Tibial artery (tissue), 4 donors: ENCODE measurements around the gene ABCA8.

ENCODE experiments used
- DNase-seq, 2 donors: peaks; one replicate each; pipeline ENCODE4 v3.0.0-alpha.2; 2019
- H3K27ac ChIP-seq, 2 donors: fragments of 200-600 bp; sonication (generic) in 1 of 2; 1 replicate in 1 of 2; 2 replicates in 1 of 2; pipeline ENCODE4 v1.5.1; 2018 to 2019; ENCODE audit warnings: mild to moderate bottlenecking in 1 of 2
- H3K27me3 ChIP-seq, 2 donors: fragments of 200-600 bp; sonication (generic) in 1 of 2; one replicate each; pipeline versions ENCODE4 v1.5.1 to v1.6.0; 2016 to 2019
- H3K36me3 ChIP-seq, 3 donors: fragments of 200-600 bp; sonication (generic) in 2 of 3; one replicate each; pipeline ENCODE4 v1.5.1; 2016 to 2019; ENCODE audit warnings: mild to moderate bottlenecking in 2 of 3
- H3K4me1 ChIP-seq, 4 donors: fragments of 200-600 bp; sonication (generic) in 2 of 4; 1 replicate in 3 of 4; 2 replicates in 1 of 4; pipeline ENCODE4 v1.5.1; 2016 to 2019
- H3K4me3 ChIP-seq, 2 donors: fragments of 200-600 bp; sonication (generic) in 1 of 2; 1 replicate in 1 of 2; 2 replicates in 1 of 2; pipeline ENCODE4 v1.5.1; 2018 to 2019; ENCODE audit warnings: mild to moderate bottlenecking in 2 of 2
- H3K9me3 ChIP-seq, 3 donors: fragments of 200-600 bp; sonication (generic) in 1 of 3; one replicate each; pipeline ENCODE4 v1.5.1; 2016 to 2019
- CTCF ChIP-seq, 2 experiments: fragments of 200-600 bp in 1 of 2; fragments of 450-650 bp in 1 of 2; IDR thresholded peaks; one replicate each; pipeline ENCODE4 v1.5.1; 2017 to 2019; ENCODE audit warnings: antibody characterized with exemption in 2 of 2, mild to moderate bottlenecking in 1 of 2, moderate library complexity in 1 of 2
- intact Hi-C: fragments of 100-400 bp; cut with DNase I; formaldehyde crosslinking; loops from one replicate; pipeline ENCODE4 v1.15.0; 2023; ENCODE audit warnings: low total_unique reads

ABCA8 gene

DNA sequence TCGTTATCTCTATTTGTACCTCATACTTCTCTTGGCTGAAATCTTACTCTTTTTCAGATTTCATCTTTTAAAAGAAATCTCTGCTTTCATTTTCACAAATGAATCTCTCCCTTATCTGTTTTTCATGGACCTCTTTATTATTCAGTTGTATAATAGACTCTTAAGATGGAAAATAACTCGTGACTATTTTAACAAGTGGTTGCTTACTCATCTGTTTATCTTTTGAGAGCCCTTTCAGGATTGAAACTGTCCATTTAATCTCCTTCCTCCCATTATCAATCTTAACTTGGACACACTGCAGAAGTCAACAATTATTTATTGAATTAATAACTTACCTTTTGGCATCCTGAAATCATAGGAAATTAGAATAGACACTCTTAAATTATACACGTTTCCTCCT, 68.8 kb downstream of the ABCA8 start:
- Histone ChIP-seq H3K9me3 (no peaks in the 10 kb centered on the region), H3K27me3 (no peaks in the 10 kb centered on the region), H3K36me3 (peaks cover 0 to 4% (median 0%) of the 10 kb centered on the region in 3 donors), H3K27ac (no peak overlapping the region), H3K4me1 (no peaks in the 10 kb centered on the region), H3K4me3 (no peak overlapping the region)
- TF ChIP-seq CTCF (IDR thresholded peaks at IDR 0.05), result no peak
- intact Hi-C loops, result no loop called here
- DNase-seq, result no peak

DNA sequence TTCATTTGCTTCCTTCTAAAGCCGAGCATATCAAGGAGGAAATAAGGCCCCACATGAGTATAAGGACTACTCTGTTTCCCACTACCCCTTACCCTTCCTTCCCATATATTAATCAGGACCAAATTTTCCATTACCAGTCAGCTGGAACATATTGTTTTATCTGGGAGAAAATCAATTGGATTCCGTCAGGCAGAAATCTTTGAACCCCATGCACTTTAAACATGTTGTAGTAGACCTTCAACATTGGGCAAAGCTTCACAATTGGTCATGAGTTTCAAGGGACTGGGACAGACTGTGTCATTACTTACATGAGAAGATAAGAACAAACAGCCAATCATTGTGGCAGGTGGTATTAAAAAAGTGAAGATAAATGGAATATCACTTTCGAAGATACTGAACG, 70.3 kb downstream of the ABCA8 start:
- no peaks in the 10 kb centered on the region for H3K4me1 ChIP-seq
- H3K36me3 ChIP-seq, result peaks cover 0 to 14% (median 0%) of the 10 kb centered on the region in 3 donors
- no peaks in the 10 kb centered on the region for H3K27me3 ChIP-seq
- intact Hi-C loops, result no loop called here
- peaks cover 0 to 4% (median 0%) of the 10 kb centered on the region in 3 donors for H3K9me3 ChIP-seq
- no peak overlapping the region for H3K27ac ChIP-seq
- TF ChIP-seq CTCF (IDR thresholded peaks at IDR 0.05), result no peak
- no peak for DNase-seq
- H3K4me3 ChIP-seq, result no peak overlapping the region

- H3K4me3 ChIP-seq, result no peak overlapping the region
- no peak for TF ChIP-seq CTCF (IDR thresholded peaks at IDR 0.05)
- intact Hi-C loops, result no loop called here
- peaks cover 0 to 11% (median 0%) of the 10 kb centered on the region in 3 donors for H3K9me3 ChIP-seq
- no peak for DNase-seq
- no peaks in the 10 kb centered on the region for H3K27me3 ChIP-seq
- H3K4me1 ChIP-seq, result no peaks in the 10 kb centered on the region
- H3K36me3 ChIP-seq, result peaks cover 0 to 33% (median 0%) of the 10 kb centered on the region in 3 donors
- H3K27ac ChIP-seq, result no peak overlapping the region
Measured at GRCh38 chr17:68878226-68878885, 76.8 kb downstream of the ABCA8 start.

GRCh38 chr17:68871447-68871846, 83.7 kb downstream of the ABCA8 start:
- no peak overlapping the region for H3K4me3 ChIP-seq
- intact Hi-C loops, result no loop called here
- no peak overlapping the region for H3K27ac ChIP-seq
- no peaks in the 10 kb centered on the region for H3K4me1 ChIP-seq
- peaks cover 0 to 5% (median 0%) of the 10 kb centered on the region in 3 donors for H3K9me3 ChIP-seq
- no peak for DNase-seq
- TF ChIP-seq CTCF (IDR thresholded peaks at IDR 0.05), result no peak
- H3K27me3 ChIP-seq, result no peaks in the 10 kb centered on the region
- peaks cover 0 to 15% (median 0%) of the 10 kb centered on the region in 3 donors for H3K36me3 ChIP-seq

- Histone ChIP-seq H3K27ac (no peak overlapping the region), H3K36me3 (peaks cover 0 to 12% (median 0%) of the 10 kb centered on the region in 3 donors), H3K4me1 (no peaks in the 10 kb centered on the region), H3K9me3 (peaks cover 0 to 5% (median 0%) of the 10 kb centered on the region in 3 donors), H3K4me3 (no peak overlapping the region), H3K27me3 (no peaks in the 10 kb centered on the region)
- intact Hi-C loops, result no loop called here
- DNase-seq, result no peak
- no peak for TF ChIP-seq CTCF (IDR thresholded peaks at IDR 0.05)
Measured at GRCh38 chr17:68870976-68871375, 84.2 kb downstream of the ABCA8 start.
